Measurements from ENCODE around the gene BBC3. TPM values are rescaled to one million over a fixed set of nuclear protein-coding genes. Genes with fewer than 3 reads are reported as not detected.

Gene BBC3
- total RNA-seq, 1 donor from 2014 or later, result 18.3 TPM

- no peaks in the 10 kb centered on the region for H3K27me3 Mint-ChIP-seq
- H3K36me3 Mint-ChIP-seq (ENCODE audit: insufficient read depth), result peaks cover 2% of the 10 kb centered on the region
- no peak overlapping the region for H3K27ac Mint-ChIP-seq
- no peak for TF ChIP-seq CTCF (IDR thresholded peaks at IDR 0.05; ENCODE audit: unreplicated experiment)
- H3K9me3 Mint-ChIP-seq (ENCODE audit: low read depth), result no peaks in the 10 kb centered on the region
- DNase-seq (ENCODE audit: low spot score, unreplicated experiment), result no peak
- H3K4me1 Mint-ChIP-seq (ENCODE audit: low read depth), result peaks cover 21% of the 10 kb centered on the region
- no peak overlapping the region for H3K4me3 Mint-ChIP-seq (ENCODE audit: low read depth)
Observed at GRCh38 chr19:47229676-47230053, 1.3 kb downstream of the BBC3 start.

- H3K27ac Mint-ChIP-seq, result no peak overlapping the region
- no peak for DNase-seq (ENCODE audit: low spot score, unreplicated experiment)
- no peak overlapping the region for H3K4me3 Mint-ChIP-seq (ENCODE audit: low read depth)
- H3K4me1 Mint-ChIP-seq (ENCODE audit: low read depth), result peaks cover 21% of the 10 kb centered on the region
- H3K9me3 Mint-ChIP-seq (ENCODE audit: low read depth), result no peaks in the 10 kb centered on the region
- H3K27me3 Mint-ChIP-seq, result no peaks in the 10 kb centered on the region
- no peak for TF ChIP-seq CTCF (IDR thresholded peaks at IDR 0.05; ENCODE audit: unreplicated experiment)
- peaks cover 2% of the 10 kb centered on the region for H3K36me3 Mint-ChIP-seq (ENCODE audit: insufficient read depth)
Observed at GRCh38 chr19:47228937-47229675, 1.9 kb downstream of the BBC3 start.

GRCh38 chr19:47228168-47228936 lies 2.6 kb downstream of the BBC3 start:
- Mint-ChIP-seq H3K4me1 (ENCODE audit: low read depth) (peaks cover 21% of the 10 kb centered on the region), H3K27ac (no peak overlapping the region), H3K27me3 (no peaks in the 10 kb centered on the region), H3K4me3 (ENCODE audit: low read depth) (peak overlapping the region; percentile 68), H3K9me3 (ENCODE audit: low read depth) (no peaks in the 10 kb centered on the region), H3K36me3 (ENCODE audit: insufficient read depth) (peaks cover 4% of the 10 kb centered on the region)
- peak; percentile 31 for DNase-seq (ENCODE audit: low spot score, unreplicated experiment)
- no peak for TF ChIP-seq CTCF (IDR thresholded peaks at IDR 0.05; ENCODE audit: unreplicated experiment)

GRCh38 chr19:47227352-47228167 lies 3.4 kb downstream of the BBC3 start:
- no peaks in the 10 kb centered on the region for H3K9me3 Mint-ChIP-seq (ENCODE audit: low read depth)
- H3K4me3 Mint-ChIP-seq (ENCODE audit: low read depth), result peak overlapping the region; percentile 68
- no peak for TF ChIP-seq CTCF (IDR thresholded peaks at IDR 0.05; ENCODE audit: unreplicated experiment)

More at GRCh38 chr19:47227352-47228167, 3.4 kb downstream of the BBC3 start:
- Mint-ChIP-seq H3K27ac (peak overlapping the region; percentile 97), H3K36me3 (ENCODE audit: insufficient read depth) (peaks cover 4% of the 10 kb centered on the region), H3K4me1 (ENCODE audit: low read depth) (peaks cover 18% of the 10 kb centered on the region), H3K27me3 (no peaks in the 10 kb centered on the region)
- peak; percentile 59 for DNase-seq (ENCODE audit: low spot score, unreplicated experiment)

All from progenitor cell of endocrine pancreas (in vitro differentiated cells).